HL-60 (cell line): Measurements from ENCODE around the gene NOX5.

Experiments
- CTCF ChIP-seq: IDR thresholded peaks from one replicate; pipeline ENCODE4 v1.5.1; 2011; ENCODE audit warnings: low read length, control low read depth, inconsistent platforms; ENCODE audit not compliant: insufficient read depth
- POLR2AphosphoS5 ChIP-seq: IDR thresholded peaks from 2 replicates; pipeline ENCODE4 v1.6.1; 2012; ENCODE audit warnings: low read depth
- REST ChIP-seq: IDR thresholded peaks from 2 replicates; pipeline ENCODE4 v1.6.1; 2012; ENCODE audit warnings: low read depth; ENCODE audit not compliant: insufficient replicate concordance
- SPI1 ChIP-seq: IDR thresholded peaks from 2 replicates; pipeline ENCODE4 v1.6.1; 2012; ENCODE audit warnings: low read depth, mild to moderate bottlenecking, borderline replicate concordance

- TF ChIP-seq POLR2AphosphoS5 (no peak), CTCF (no peak), REST (no peak), SPI1 (no peak)
These were observed 45.6 kb downstream of the NOX5 start for GRCh38 chr15:69060041-69060481.
